ENCODE results near the gene UBE2Q1.

The UBE2Q1 gene

DNA sequence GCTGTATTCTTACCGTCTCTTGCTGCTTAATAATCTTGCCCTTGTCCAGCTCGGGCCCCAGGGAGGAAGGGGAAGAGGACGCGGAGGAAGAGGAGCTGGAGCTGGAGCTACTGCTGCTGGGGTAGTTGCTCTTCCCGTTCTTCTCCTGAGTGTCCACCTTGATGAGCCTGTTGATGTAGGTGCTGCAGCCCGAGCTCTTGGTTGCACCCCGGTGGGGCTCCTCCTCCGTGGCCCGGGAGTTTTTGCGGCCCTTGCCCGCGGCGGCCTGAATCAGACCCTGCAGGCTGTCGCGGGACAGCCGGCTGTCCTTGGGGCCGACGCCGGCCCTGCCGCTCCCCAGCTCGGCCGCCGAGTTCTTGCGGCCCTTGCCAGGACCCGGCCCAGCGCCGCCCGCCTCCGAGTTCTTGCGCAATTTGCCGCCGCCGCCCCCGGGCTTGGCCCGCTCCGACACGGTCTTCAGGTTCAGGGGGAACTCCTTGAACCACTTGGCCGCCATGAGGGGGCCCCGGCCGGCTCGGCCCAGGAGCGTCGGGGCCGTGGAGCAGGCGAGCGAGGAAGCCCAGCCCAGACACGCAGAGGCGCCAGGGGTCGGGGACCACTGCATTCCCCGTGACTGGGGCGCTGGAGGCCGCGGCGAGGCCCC lies 56.9 kb downstream of the UBE2Q1 start:
- no peak for DNase-seq

- DNase-seq, result no peak
Observed at GRCh38 chr1:154500533-154500932, 57.9 kb downstream of the UBE2Q1 start.

DNA sequence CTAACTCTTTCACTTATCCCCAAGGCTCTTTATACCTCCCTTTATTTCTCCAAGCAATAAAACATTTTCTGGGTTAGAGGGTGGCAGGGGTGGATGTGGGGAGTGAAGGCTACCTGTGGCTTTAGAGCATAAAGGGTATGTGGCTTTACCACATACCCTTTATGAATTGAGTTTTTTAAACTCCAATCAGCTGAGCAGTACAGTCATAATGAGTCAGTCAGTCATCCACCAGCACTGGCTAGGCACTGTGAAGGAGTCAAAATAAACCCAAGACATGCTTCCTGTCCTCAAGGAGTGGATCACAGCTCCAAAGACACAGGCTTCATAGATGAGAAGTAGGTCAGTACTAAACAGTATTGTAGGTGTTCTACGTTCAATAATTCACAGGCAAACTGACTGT lies 59.0 kb downstream of the UBE2Q1 start:
- no peak for DNase-seq

Data from stimulated activated naive CD4-positive, alpha-beta T cell (primary cell).